ENCODE results near the gene SMIM31.

Gene SMIM31

GRCh38 chr4:164819366-164819765 is 65.4 kb downstream of the SMIM31 start:
- Histone ChIP-seq H3K9ac (ENCODE audit: low read length) (no peak overlapping the region), H3K14ac (ENCODE audit: low read length in 2 of 2) (no peak overlapping the region), H3K9me3 (ENCODE audit: control insufficient read depth, low read length) (no peaks in the 10 kb centered on the region), H2BK5ac (ENCODE audit: low read depth, low read length, poor library complexity, severe bottlenecking) (no peak overlapping the region), H3K23ac (ENCODE audit: low read length in 2 of 2) (no peak overlapping the region), H2AFZ (ENCODE audit: low read depth, low read length) (no peak overlapping the region), H2BK15ac (ENCODE audit: low read depth, poor library complexity, severe bottlenecking) (no peak overlapping the region), H3K4me2 (ENCODE audit: low read length, poor library complexity, severe bottlenecking) (no peak overlapping the region), H4K8ac (ENCODE audit: low read length) (no peak overlapping the region), H3K79me1 (replicated peaks; ENCODE audit: low read length, poor library complexity, severe bottlenecking) (no peaks in the 10 kb centered on the region), H3K27ac (ENCODE audit: low read length, poor library complexity, severe bottlenecking) (no peak overlapping the region), H3K18ac (ENCODE audit: low read depth in 1 of 2, low read length in 2 of 2) (no peak overlapping the region), H2BK120ac (ENCODE audit: low read depth, low read length) (no peak overlapping the region), H3K4ac (ENCODE audit: low read depth in 1 of 2, low read length in 2 of 2) (no peak overlapping the region), H2BK12ac (ENCODE audit: low read length in 2 of 2) (no peak overlapping the region), H3K4me3 (ENCODE audit: insufficient read depth in 1 of 2, low read depth in 1 of 2, low read length in 2 of 2) (no peak overlapping the region), H2AK5ac (ENCODE audit: low read length, severe bottlenecking) (no peak overlapping the region), H3K36me3 (ENCODE audit: control insufficient read depth in 1 of 2, insufficient read depth in 2 of 2, low read depth in 1 of 2, low read length in 2 of 2) (no peaks in the 10 kb centered on the region), H3K27me3 (ENCODE audit: control insufficient read depth in 1 of 2, insufficient read depth in 1 of 2, low read length in 2 of 2) (no peaks in the 10 kb centered on the region), H4K91ac (ENCODE audit: low read length) (no peak overlapping the region), H3K4me1 (ENCODE audit: control insufficient read depth, insufficient read depth, low read depth, low read length) (no peaks in the 10 kb centered on the region)
- WGBS = no CpG with 5 or more reads among the region's 1 CpG
- DNase-seq = no peak

DNA sequence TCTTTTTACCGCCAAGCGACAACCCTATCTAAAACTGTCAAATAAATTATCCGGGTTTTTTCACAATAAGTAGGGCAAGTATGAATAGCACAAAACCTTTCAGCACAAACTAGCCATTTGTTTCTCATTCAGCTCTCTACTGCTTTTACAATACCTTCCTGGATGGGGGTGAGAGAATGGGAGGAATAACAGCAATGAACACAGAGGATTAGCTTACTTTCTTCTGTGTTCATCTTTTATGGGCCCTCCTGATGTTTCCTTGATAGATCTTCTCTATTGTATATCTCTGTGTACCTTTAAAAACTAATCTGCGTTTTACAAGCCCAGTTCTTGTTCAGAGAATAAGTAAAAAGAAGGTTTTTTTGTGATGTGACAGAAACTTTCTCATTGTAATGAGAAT is 67.8 kb downstream of the SMIM31 start:
- H3K9me3 ChIP-seq (ENCODE audit: control insufficient read depth, low read length) = no peaks in the 10 kb centered on the region
- H3K27me3 ChIP-seq (ENCODE audit: control insufficient read depth in 1 of 2, insufficient read depth in 1 of 2, low read length in 2 of 2) = no peaks in the 10 kb centered on the region
- H3K79me1 ChIP-seq (replicated peaks; ENCODE audit: low read length, poor library complexity, severe bottlenecking) = no peaks in the 10 kb centered on the region
- H3K14ac ChIP-seq (ENCODE audit: low read length in 2 of 2) = no peak overlapping the region
- no peak overlapping the region for H3K23ac ChIP-seq (ENCODE audit: low read length in 2 of 2)
- 56% methylated on average over 2 of the region's 4 CpGs for WGBS
- H4K8ac ChIP-seq (ENCODE audit: low read length) = no peak overlapping the region
- DNase-seq = no peak
- H3K4me1 ChIP-seq (ENCODE audit: control insufficient read depth, insufficient read depth, low read depth, low read length) = no peaks in the 10 kb centered on the region
- H3K4ac ChIP-seq (ENCODE audit: low read depth in 1 of 2, low read length in 2 of 2) = no peak overlapping the region
- H3K18ac ChIP-seq (ENCODE audit: low read depth in 1 of 2, low read length in 2 of 2) = no peak overlapping the region
- no peak overlapping the region for H4K91ac ChIP-seq (ENCODE audit: low read length)
- H2BK15ac ChIP-seq (ENCODE audit: low read depth, poor library complexity, severe bottlenecking) = no peak overlapping the region
- no peaks in the 10 kb centered on the region for H3K36me3 ChIP-seq (ENCODE audit: control insufficient read depth in 1 of 2, insufficient read depth in 2 of 2, low read depth in 1 of 2, low read length in 2 of 2)
- no peak overlapping the region for H2BK120ac ChIP-seq (ENCODE audit: low read depth, low read length)
- no peak overlapping the region for H3K9ac ChIP-seq (ENCODE audit: low read length)
- no peak overlapping the region for H3K4me2 ChIP-seq (ENCODE audit: low read length, poor library complexity, severe bottlenecking)
- H2AK5ac ChIP-seq (ENCODE audit: low read length, severe bottlenecking) = no peak overlapping the region
- H3K4me3 ChIP-seq (ENCODE audit: insufficient read depth in 1 of 2, low read depth in 1 of 2, low read length in 2 of 2) = no peak overlapping the region
- H3K27ac ChIP-seq (ENCODE audit: low read length, poor library complexity, severe bottlenecking) = no peak overlapping the region
- H2BK5ac ChIP-seq (ENCODE audit: low read depth, low read length, poor library complexity, severe bottlenecking) = no peak overlapping the region
- H2BK12ac ChIP-seq (ENCODE audit: low read length in 2 of 2) = no peak overlapping the region
- H2AFZ ChIP-seq (ENCODE audit: low read depth, low read length) = no peak overlapping the region

DNA sequence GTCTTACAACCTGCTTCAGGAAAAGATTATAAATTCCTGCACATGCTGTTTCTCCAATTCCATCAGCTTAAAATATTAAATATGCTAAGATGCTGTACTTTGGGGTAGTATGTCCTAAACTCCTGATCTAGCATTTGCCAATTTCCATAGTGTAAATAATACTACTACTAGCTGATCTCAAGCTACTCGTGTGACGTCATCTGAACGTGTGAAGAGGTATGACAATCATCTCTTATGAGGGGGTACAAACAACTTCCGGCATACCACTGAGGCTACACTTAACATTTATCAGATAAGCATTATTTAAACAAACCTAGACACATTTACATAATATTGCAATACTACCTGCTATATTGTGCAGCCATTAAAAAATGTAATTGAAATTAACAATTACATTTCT is 70.7 kb downstream of the SMIM31 start:
- H2BK5ac ChIP-seq (ENCODE audit: low read depth, low read length, poor library complexity, severe bottlenecking) = no peak overlapping the region
- H3K9me3 ChIP-seq (ENCODE audit: control insufficient read depth, low read length) = no peaks in the 10 kb centered on the region
- no peak overlapping the region for H2BK12ac ChIP-seq (ENCODE audit: low read length in 2 of 2)
- no peak overlapping the region for H4K91ac ChIP-seq (ENCODE audit: low read length)
- H2AFZ ChIP-seq (ENCODE audit: low read depth, low read length) = no peak overlapping the region
- DNase-seq = no peak
- 76% methylated on average over 4 of the region's 4 CpGs for WGBS
- H3K27ac ChIP-seq (ENCODE audit: low read length, poor library complexity, severe bottlenecking) = no peak overlapping the region
- H4K8ac ChIP-seq (ENCODE audit: low read length) = no peak overlapping the region
- no peak overlapping the region for H3K4me3 ChIP-seq (ENCODE audit: insufficient read depth in 1 of 2, low read depth in 1 of 2, low read length in 2 of 2)
- no peak overlapping the region for H2BK15ac ChIP-seq (ENCODE audit: low read depth, poor library complexity, severe bottlenecking)
- H3K4me2 ChIP-seq (ENCODE audit: low read length, poor library complexity, severe bottlenecking) = no peak overlapping the region
- no peak overlapping the region for H2BK120ac ChIP-seq (ENCODE audit: low read depth, low read length)
- H3K14ac ChIP-seq (ENCODE audit: low read length in 2 of 2) = no peak overlapping the region
- no peaks in the 10 kb centered on the region for H3K27me3 ChIP-seq (ENCODE audit: control insufficient read depth in 1 of 2, insufficient read depth in 1 of 2, low read length in 2 of 2)
- no peak overlapping the region for H3K23ac ChIP-seq (ENCODE audit: low read length in 2 of 2)
- H3K18ac ChIP-seq (ENCODE audit: low read depth in 1 of 2, low read length in 2 of 2) = no peak overlapping the region
- H3K4me1 ChIP-seq (ENCODE audit: control insufficient read depth, insufficient read depth, low read depth, low read length) = no peaks in the 10 kb centered on the region
- H3K9ac ChIP-seq (ENCODE audit: low read length) = no peak overlapping the region
- no peak overlapping the region for H2AK5ac ChIP-seq (ENCODE audit: low read length, severe bottlenecking)
- no peaks in the 10 kb centered on the region for H3K36me3 ChIP-seq (ENCODE audit: control insufficient read depth in 1 of 2, insufficient read depth in 2 of 2, low read depth in 1 of 2, low read length in 2 of 2)
- H3K4ac ChIP-seq (ENCODE audit: low read depth in 1 of 2, low read length in 2 of 2) = no peak overlapping the region
- H3K79me1 ChIP-seq (replicated peaks; ENCODE audit: low read length, poor library complexity, severe bottlenecking) = no peaks in the 10 kb centered on the region

- Histone ChIP-seq H2BK5ac (ENCODE audit: low read depth, low read length, poor library complexity, severe bottlenecking) (no peak overlapping the region), H3K18ac (ENCODE audit: low read depth in 1 of 2, low read length in 2 of 2) (no peak overlapping the region), H2BK12ac (ENCODE audit: low read length in 2 of 2) (no peak overlapping the region), H3K4me2 (ENCODE audit: low read length, poor library complexity, severe bottlenecking) (no peak overlapping the region), H3K9me3 (ENCODE audit: control insufficient read depth, low read length) (no peaks in the 10 kb centered on the region), H2BK15ac (ENCODE audit: low read depth, poor library complexity, severe bottlenecking) (no peak overlapping the region), H2AFZ (ENCODE audit: low read depth, low read length) (no peak overlapping the region), H2BK120ac (ENCODE audit: low read depth, low read length) (no peak overlapping the region), H3K14ac (ENCODE audit: low read length in 2 of 2) (no peak overlapping the region), H3K4ac (ENCODE audit: low read depth in 1 of 2, low read length in 2 of 2) (no peak overlapping the region), H4K8ac (ENCODE audit: low read length) (no peak overlapping the region), H3K79me1 (replicated peaks; ENCODE audit: low read length, poor library complexity, severe bottlenecking) (no peaks in the 10 kb centered on the region), H2AK5ac (ENCODE audit: low read length, severe bottlenecking) (no peak overlapping the region), H3K27me3 (ENCODE audit: control insufficient read depth in 1 of 2, insufficient read depth in 1 of 2, low read length in 2 of 2) (no peaks in the 10 kb centered on the region), H3K4me3 (ENCODE audit: insufficient read depth in 1 of 2, low read depth in 1 of 2, low read length in 2 of 2) (no peak overlapping the region), H3K23ac (ENCODE audit: low read length in 2 of 2) (no peak overlapping the region), H3K27ac (ENCODE audit: low read length, poor library complexity, severe bottlenecking) (no peak overlapping the region), H3K9ac (ENCODE audit: low read length) (no peak overlapping the region), H3K4me1 (ENCODE audit: control insufficient read depth, insufficient read depth, low read depth, low read length) (no peaks in the 10 kb centered on the region), H4K91ac (ENCODE audit: low read length) (no peak overlapping the region), H3K36me3 (ENCODE audit: control insufficient read depth in 1 of 2, insufficient read depth in 2 of 2, low read depth in 1 of 2, low read length in 2 of 2) (no peaks in the 10 kb centered on the region)
- no peak for DNase-seq
- 89% methylated on average over 3 of the region's 3 CpGs for whole genome bisulfite sequencing
These were observed 75.0 kb downstream of the SMIM31 start for GRCh38 chr4:164828955-164829354.

All from mesenchymal stem cell (in vitro differentiated cells and primary cell).